GM23338 (cell line): ENCODE results near the gene VSTM2L. TPM values are rescaled to one million over a fixed set of nuclear protein-coding genes. Genes with fewer than 3 reads are reported as not detected.

ENCODE experiments used
- ATAC-seq: fragments of 200-7000 bp; cut with Tn5 transposase; 3 replicates; pipeline ENCODE4 v1.9.1; 2020
- DNase-seq: peaks from one replicate; pipeline ENCODE4 v3.0.0-alpha.2; 2015; ENCODE audit warnings: low spot score
- H2AFZ ChIP-seq: fragments of 200-600 bp; sonication (generic); 2 replicates; pipeline ENCODE4 v1.8.0; 2016; ENCODE audit warnings: antibody characterized with exemption, mild to moderate bottlenecking, moderate library complexity
- H3F3A ChIP-seq: fragments of 200-600 bp; sonication (generic); replicated peaks from 2 replicates; pipeline ENCODE4 v1.8.0; 2017; ENCODE audit warnings: antibody characterized with exemption, mixed run types, low read depth
- H3K27ac ChIP-seq: fragments of 200-600 bp; sonication (generic); 2 replicates; pipeline ENCODE4 v1.6.1; 2016; ENCODE audit warnings: low read depth
- H3K27me3 ChIP-seq: fragments of 200-600 bp; sonication (generic); 2 replicates; pipeline ENCODE4 v1.8.0; 2016; ENCODE audit warnings: mild to moderate bottlenecking, mixed run types, moderate library complexity; ENCODE audit not compliant: insufficient read depth
- H3K36me3 ChIP-seq: fragments of 200-600 bp; sonication (generic); 2 replicates; pipeline ENCODE4 v1.8.0; 2016; ENCODE audit warnings: mild to moderate bottlenecking; ENCODE audit not compliant: insufficient read depth
- H3K4me1 ChIP-seq: fragments of 200-600 bp; sonication (generic); 2 replicates; pipeline ENCODE4 v1.8.0; 2016; ENCODE audit warnings: mild to moderate bottlenecking, moderate library complexity; ENCODE audit not compliant: insufficient read depth
- H3K4me2 ChIP-seq: fragments of 200-600 bp; sonication (generic); 2 replicates; pipeline ENCODE4 v1.7.1; 2017; ENCODE audit warnings: mixed run types
- H3K4me3 ChIP-seq: fragments of 200-600 bp; sonication (generic); 2 replicates; pipeline ENCODE4 v1.6.1; 2016; ENCODE audit warnings: mixed run types
- H3K79me2 ChIP-seq: fragments of 200-600 bp; sonication (generic); replicated peaks from 2 replicates; pipeline ENCODE4 v1.8.0; 2017; ENCODE audit warnings: mild to moderate bottlenecking; ENCODE audit not compliant: insufficient read depth
- H3K9me2 ChIP-seq: fragments of 200-600 bp; sonication (generic); 2 replicates; pipeline ENCODE4 v1.8.0; 2017; ENCODE audit not compliant: insufficient read depth
- H4K20me1 ChIP-seq: fragments of 200-600 bp; sonication (generic); replicated peaks from 2 replicates; pipeline ENCODE4 v1.8.0; 2017; ENCODE audit warnings: mild to moderate bottlenecking; ENCODE audit not compliant: insufficient read depth
- H3K27ac Mint-ChIP-seq: 2 replicates; pipeline ENCODE4 v1.8.0; 2020; ENCODE audit warnings: inconsistent platforms, mild to moderate bottlenecking, moderate library complexity, mixed read lengths
- H3K27me3 Mint-ChIP-seq: 3 replicates; pipeline ENCODE4 v1.8.0; 2022; ENCODE audit warnings: low read depth, mild to moderate bottlenecking, moderate library complexity, mixed read lengths, inconsistent platforms; ENCODE audit not compliant: insufficient read depth, poor library complexity
- H3K36me3 Mint-ChIP-seq: 3 replicates; pipeline ENCODE4 v1.8.0; 2021; ENCODE audit warnings: low read depth, mild to moderate bottlenecking, inconsistent platforms, moderate library complexity, mixed read lengths
- H3K4me1 Mint-ChIP-seq: 3 replicates; pipeline ENCODE4 v1.8.0; 2020; ENCODE audit warnings: mild to moderate bottlenecking, inconsistent platforms, mixed read lengths
- H3K4me3 Mint-ChIP-seq: 3 replicates; pipeline ENCODE4 v1.8.0; 2021; ENCODE audit warnings: moderate library complexity, mild to moderate bottlenecking, inconsistent platforms, mixed read lengths
- H3K9me3 Mint-ChIP-seq: 3 replicates; pipeline ENCODE4 v1.8.0; 2020; ENCODE audit warnings: moderate library complexity, mild to moderate bottlenecking, inconsistent platforms, mixed read lengths
- CREB1 ChIP-seq: fragments of 250-450 bp; sonication (Bioruptor Pico); IDR thresholded peaks from 2 replicates; pipeline ENCODE4 v1.5.0; 2020; ENCODE audit warnings: low read depth, mild to moderate bottlenecking, moderate library complexity
- EZH2 ChIP-seq: fragments of 200-600 bp; sonication (generic); IDR thresholded peaks from one replicate; pipeline ENCODE4 v1.8.0; 2017; ENCODE audit warnings: antibody characterized with exemption, mild to moderate bottlenecking, low read depth; ENCODE audit not compliant: unreplicated experiment
- NANOG ChIP-seq: IDR thresholded peaks from 2 replicates; pipeline ENCODE4 v1.6.1; 2016; ENCODE audit warnings: antibody characterized with exemption, borderline replicate concordance
- POLR2AphosphoS5 ChIP-seq: IDR thresholded peaks from 2 replicates; pipeline ENCODE4 v1.6.1; 2016; ENCODE audit warnings: antibody characterized with exemption, low read depth
- STAT1 ChIP-seq: IDR thresholded peaks from one replicate; pipeline ENCODE4 v1.6.1; 2016; ENCODE audit warnings: antibody characterized with exemption; ENCODE audit not compliant: unreplicated experiment
- polyA plus RNA-seq: library from polyadenylated mRNA; unstranded; fragments of >200 nt; fragmentation: Nextera tagmentation; extraction: Ambion mirVana; gene quantifications from 2 replicates; pipeline ENCODE4 v1.2.1, GENCODE V29; 2016
- total RNA-seq: library from RNA; depleted of rRNA; stranded (reverse); fragments of >200 nt; shearing (Covaris generic); gene quantifications from 2 replicates; pipeline ENCODE4 v1.2.3, GENCODE V29; 2014
- TF ChIP-seq, protein P1 (sequence below), 2 experiments: fragments of 200-600 bp in 1 of 2; sonication (generic) in 1 of 2; conservative IDR thresholded peaks; 2 replicates each; pipeline versions ENCODE4 v1.5.1 to v1.6.1; 2016 to 2017; ENCODE audit warnings: antibody characterized with exemption in 2 of 2, low read depth in 2 of 2, mild to moderate bottlenecking in 2 of 2, moderate library complexity in 1 of 2
- TF ChIP-seq, protein P2 (sequence below): fragments of 250-450 bp; sonication (Bioruptor Pico); IDR thresholded peaks from 2 replicates; pipeline ENCODE4 v1.5.0; 2020; ENCODE audit warnings: mild to moderate bottlenecking, moderate library complexity
- TF ChIP-seq, protein P3 (sequence below): IDR thresholded peaks from one replicate; pipeline ENCODE4 v1.6.1; 2018; ENCODE audit warnings: antibody characterized with exemption; ENCODE audit not compliant: unreplicated experiment

VSTM2L gene
- total and polyA plus RNA-seq, 2 experiments from 2014 or later = 0.60 to 1.9 TPM

DNA sequence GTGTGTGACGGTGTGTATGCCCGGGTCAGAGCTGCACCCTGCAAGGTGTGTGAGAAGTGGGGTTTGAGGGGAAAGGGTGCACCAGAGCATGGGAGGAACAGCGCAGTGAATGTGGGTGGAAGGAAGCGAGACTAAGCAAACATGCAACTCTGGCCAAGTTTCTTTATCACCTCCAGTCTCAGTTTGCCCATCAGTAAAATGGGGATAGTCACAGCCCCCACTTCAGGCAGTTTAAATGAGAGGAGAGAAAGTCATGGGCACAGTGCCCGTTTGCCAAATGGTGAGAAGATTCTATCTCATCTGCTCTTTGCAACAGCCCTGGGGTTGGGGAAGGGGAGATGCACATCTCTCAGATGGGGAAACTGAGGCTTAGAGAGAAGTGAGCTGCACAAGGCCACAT, 12.8 kb upstream of the VSTM2L start:
- no peaks in the 10 kb centered on the region for H3K9me2 ChIP-seq
- no peaks in the 10 kb centered on the region for H3K27me3 ChIP-seq
- no peak for DNase-seq
- H3K27ac Mint-ChIP-seq = no peak overlapping the region
- H3K36me3 Mint-ChIP-seq = no peaks in the 10 kb centered on the region; the same call in 2 of the 3 replicates
- no peaks in the 10 kb centered on the region for H3K4me1 ChIP-seq
- H3K4me3 ChIP-seq = no peak overlapping the region
- no peaks in the 10 kb centered on the region for H3K79me2 ChIP-seq
- H3K4me3 Mint-ChIP-seq = no peak overlapping the region
- H3F3A ChIP-seq = no peaks in the 10 kb centered on the region
- H3K4me2 ChIP-seq = no peak overlapping the region
- H2AFZ ChIP-seq = no peak overlapping the region
- H3K9me3 Mint-ChIP-seq = no peaks in the 10 kb centered on the region
- TF ChIP-seq, protein P1, sequence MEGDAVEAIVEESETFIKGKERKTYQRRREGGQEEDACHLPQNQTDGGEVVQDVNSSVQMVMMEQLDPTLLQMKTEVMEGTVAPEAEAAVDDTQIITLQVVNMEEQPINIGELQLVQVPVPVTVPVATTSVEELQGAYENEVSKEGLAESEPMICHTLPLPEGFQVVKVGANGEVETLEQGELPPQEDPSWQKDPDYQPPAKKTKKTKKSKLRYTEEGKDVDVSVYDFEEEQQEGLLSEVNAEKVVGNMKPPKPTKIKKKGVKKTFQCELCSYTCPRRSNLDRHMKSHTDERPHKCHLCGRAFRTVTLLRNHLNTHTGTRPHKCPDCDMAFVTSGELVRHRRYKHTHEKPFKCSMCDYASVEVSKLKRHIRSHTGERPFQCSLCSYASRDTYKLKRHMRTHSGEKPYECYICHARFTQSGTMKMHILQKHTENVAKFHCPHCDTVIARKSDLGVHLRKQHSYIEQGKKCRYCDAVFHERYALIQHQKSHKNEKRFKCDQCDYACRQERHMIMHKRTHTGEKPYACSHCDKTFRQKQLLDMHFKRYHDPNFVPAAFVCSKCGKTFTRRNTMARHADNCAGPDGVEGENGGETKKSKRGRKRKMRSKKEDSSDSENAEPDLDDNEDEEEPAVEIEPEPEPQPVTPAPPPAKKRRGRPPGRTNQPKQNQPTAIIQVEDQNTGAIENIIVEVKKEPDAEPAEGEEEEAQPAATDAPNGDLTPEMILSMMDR (conservative IDR thresholded peaks at IDR 0.05; ENCODE audit: low read depth in 2 of 2) = no peak
- peaks cover 6% of the 10 kb centered on the region for H3K27me3 Mint-ChIP-seq
- H3K27ac ChIP-seq = no peak overlapping the region
- H3K36me3 ChIP-seq = no peaks in the 10 kb centered on the region
- ATAC-seq = no peak
- H4K20me1 ChIP-seq = no peaks in the 10 kb centered on the region
- no peaks in the 10 kb centered on the region; the same call in 2 of the 3 replicates for H3K4me1 Mint-ChIP-seq

DNA sequence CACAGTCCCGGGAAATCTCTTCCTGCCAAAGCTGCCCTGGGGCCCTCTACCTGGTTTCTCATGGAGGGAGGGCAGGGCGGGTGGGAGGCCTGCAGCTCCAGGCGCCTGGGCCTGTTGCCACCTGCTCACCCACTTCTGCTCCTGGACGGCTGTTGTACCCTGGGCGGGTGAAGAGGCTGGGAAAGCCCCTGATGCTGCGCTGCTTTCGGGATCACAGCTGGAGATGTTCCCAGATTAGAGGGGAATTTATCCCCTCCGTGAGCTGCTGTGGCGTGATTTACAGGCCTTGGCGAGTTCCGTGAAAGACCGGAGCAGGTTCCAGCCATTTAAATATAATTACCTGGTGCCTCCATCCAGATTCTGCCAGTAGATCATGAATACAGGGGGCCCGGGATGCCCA, 12.3 kb upstream of the VSTM2L start:
- H3K36me3 Mint-ChIP-seq = no peaks in the 10 kb centered on the region; the same call in 2 of the 3 replicates
- ATAC-seq (no peak), DNase-seq (no peak)
- Histone ChIP-seq H3K9me2 (no peaks in the 10 kb centered on the region), H3K4me2 (no peak overlapping the region), H3K36me3 (no peaks in the 10 kb centered on the region), H3K27ac (no peak overlapping the region), H3F3A (no peaks in the 10 kb centered on the region), H2AFZ (no peak overlapping the region), H3K27me3 (no peaks in the 10 kb centered on the region), H4K20me1 (no peaks in the 10 kb centered on the region), H3K4me3 (no peak overlapping the region), H3K79me2 (no peaks in the 10 kb centered on the region), H3K4me1 (no peaks in the 10 kb centered on the region)
- no peaks in the 10 kb centered on the region for H3K9me3 Mint-ChIP-seq
- H3K27me3 Mint-ChIP-seq = peaks cover 6% of the 10 kb centered on the region
- H3K4me3 Mint-ChIP-seq = no peak overlapping the region
- no peak overlapping the region for H3K27ac Mint-ChIP-seq
- no peaks in the 10 kb centered on the region; the same call in 2 of the 3 replicates for H3K4me1 Mint-ChIP-seq
- TF ChIP-seq POLR2AphosphoS5 (no peak), CREB1 (no peak), EZH2 (no peak), STAT1 (no peak), NANOG (no peak)
- TF ChIP-seq, protein P2, sequence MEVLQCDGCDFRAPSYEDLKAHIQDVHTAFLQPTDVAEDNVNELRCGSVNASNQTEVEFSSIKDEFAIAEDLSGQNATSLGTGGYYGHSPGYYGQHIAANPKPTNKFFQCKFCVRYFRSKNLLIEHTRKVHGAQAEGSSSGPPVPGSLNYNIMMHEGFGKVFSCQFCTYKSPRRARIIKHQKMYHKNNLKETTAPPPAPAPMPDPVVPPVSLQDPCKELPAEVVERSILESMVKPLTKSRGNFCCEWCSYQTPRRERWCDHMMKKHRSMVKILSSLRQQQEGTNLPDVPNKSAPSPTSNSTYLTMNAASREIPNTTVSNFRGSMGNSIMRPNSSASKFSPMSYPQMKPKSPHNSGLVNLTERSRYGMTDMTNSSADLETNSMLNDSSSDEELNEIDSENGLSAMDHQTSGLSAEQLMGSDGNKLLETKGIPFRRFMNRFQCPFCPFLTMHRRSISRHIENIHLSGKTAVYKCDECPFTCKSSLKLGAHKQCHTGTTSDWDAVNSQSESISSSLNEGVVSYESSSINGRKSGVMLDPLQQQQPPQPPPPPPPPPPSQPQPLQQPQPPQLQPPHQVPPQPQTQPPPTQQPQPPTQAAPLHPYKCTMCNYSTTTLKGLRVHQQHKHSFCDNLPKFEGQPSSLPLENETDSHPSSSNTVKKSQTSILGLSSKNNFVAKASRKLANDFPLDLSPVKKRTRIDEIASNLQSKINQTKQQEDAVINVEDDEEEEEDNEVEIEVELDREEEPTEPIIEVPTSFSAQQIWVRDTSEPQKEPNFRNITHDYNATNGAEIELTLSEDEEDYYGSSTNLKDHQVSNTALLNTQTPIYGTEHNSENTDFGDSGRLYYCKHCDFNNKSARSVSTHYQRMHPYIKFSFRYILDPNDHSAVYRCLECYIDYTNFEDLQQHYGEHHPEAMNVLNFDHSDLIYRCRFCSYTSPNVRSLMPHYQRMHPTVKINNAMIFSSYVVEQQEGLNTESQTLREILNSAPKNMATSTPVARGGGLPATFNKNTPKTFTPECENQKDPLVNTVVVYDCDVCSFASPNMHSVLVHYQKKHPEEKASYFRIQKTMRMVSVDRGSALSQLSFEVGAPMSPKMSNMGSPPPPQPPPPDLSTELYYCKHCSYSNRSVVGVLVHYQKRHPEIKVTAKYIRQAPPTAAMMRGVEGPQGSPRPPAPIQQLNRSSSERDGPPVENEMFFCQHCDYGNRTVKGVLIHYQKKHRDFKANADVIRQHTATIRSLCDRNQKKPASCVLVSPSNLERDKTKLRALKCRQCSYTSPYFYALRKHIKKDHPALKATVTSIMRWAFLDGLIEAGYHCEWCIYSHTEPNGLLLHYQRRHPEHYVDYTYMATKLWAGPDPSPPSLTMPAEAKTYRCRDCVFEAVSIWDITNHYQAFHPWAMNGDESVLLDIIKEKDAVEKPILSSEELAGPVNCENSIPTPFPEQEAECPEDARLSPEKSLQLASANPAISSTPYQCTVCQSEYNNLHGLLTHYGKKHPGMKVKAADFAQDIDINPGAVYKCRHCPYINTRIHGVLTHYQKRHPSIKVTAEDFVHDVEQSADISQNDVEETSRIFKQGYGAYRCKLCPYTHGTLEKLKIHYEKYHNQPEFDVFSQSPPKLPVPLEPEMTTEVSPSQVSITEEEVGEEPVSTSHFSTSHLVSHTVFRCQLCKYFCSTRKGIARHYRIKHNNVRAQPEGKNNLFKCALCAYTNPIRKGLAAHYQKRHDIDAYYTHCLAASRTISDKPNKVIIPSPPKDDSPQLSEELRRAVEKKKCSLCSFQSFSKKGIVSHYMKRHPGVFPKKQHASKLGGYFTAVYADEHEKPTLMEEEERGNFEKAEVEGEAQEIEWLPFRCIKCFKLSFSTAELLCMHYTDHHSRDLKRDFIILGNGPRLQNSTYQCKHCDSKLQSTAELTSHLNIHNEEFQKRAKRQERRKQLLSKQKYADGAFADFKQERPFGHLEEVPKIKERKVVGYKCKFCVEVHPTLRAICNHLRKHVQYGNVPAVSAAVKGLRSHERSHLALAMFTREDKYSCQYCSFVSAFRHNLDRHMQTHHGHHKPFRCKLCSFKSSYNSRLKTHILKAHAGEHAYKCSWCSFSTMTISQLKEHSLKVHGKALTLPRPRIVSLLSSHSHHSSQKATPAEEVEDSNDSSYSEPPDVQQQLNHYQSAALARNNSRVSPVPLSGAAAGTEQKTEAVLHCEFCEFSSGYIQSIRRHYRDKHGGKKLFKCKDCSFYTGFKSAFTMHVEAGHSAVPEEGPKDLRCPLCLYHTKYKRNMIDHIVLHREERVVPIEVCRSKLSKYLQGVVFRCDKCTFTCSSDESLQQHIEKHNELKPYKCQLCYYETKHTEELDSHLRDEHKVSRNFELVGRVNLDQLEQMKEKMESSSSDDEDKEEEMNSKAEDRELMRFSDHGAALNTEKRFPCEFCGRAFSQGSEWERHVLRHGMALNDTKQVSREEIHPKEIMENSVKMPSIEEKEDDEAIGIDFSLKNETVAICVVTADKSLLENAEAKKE (CRISPR knock-in tag) = no peak
- TF ChIP-seq, protein P1 (conservative IDR thresholded peaks at IDR 0.05; ENCODE audit: low read depth in 2 of 2) = no peak
- TF ChIP-seq, protein P3, sequence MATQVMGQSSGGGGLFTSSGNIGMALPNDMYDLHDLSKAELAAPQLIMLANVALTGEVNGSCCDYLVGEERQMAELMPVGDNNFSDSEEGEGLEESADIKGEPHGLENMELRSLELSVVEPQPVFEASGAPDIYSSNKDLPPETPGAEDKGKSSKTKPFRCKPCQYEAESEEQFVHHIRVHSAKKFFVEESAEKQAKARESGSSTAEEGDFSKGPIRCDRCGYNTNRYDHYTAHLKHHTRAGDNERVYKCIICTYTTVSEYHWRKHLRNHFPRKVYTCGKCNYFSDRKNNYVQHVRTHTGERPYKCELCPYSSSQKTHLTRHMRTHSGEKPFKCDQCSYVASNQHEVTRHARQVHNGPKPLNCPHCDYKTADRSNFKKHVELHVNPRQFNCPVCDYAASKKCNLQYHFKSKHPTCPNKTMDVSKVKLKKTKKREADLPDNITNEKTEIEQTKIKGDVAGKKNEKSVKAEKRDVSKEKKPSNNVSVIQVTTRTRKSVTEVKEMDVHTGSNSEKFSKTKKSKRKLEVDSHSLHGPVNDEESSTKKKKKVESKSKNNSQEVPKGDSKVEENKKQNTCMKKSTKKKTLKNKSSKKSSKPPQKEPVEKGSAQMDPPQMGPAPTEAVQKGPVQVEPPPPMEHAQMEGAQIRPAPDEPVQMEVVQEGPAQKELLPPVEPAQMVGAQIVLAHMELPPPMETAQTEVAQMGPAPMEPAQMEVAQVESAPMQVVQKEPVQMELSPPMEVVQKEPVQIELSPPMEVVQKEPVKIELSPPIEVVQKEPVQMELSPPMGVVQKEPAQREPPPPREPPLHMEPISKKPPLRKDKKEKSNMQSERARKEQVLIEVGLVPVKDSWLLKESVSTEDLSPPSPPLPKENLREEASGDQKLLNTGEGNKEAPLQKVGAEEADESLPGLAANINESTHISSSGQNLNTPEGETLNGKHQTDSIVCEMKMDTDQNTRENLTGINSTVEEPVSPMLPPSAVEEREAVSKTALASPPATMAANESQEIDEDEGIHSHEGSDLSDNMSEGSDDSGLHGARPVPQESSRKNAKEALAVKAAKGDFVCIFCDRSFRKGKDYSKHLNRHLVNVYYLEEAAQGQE = no peak
